Breast epithelium (tissue), 3 donors: Measurements from ENCODE around the gene ARHGEF1.

ENCODE experiments used
- CTCF ChIP-seq, 3 donors: fragments of 450-650 bp; IDR thresholded peaks; one replicate each; pipeline ENCODE4 v1.5.1; 2016 to 2017; ENCODE audit warnings: antibody characterized with exemption in 3 of 3, mild to moderate bottlenecking in 3 of 3, moderate library complexity in 3 of 3
- POLR2A ChIP-seq: fragments of 450-650 bp; IDR thresholded peaks from one replicate; pipeline ENCODE4 v1.6.1; 2016; ENCODE audit warnings: antibody characterized with exemption, mild to moderate bottlenecking, moderate library complexity
- POLR2AphosphoS5 ChIP-seq, 3 donors: sonication (generic); formaldehyde crosslinking; IDR thresholded peaks; one replicate each; pipeline ENCODE4 v1.6.1; 2017; ENCODE audit warnings: antibody characterized with exemption in 3 of 3

- TF ChIP-seq CTCF (IDR thresholded peaks at IDR 0.05) (no peak), POLR2A (no peak), POLR2AphosphoS5 (IDR thresholded peaks at IDR 0.05) (no peak)
Measured at GRCh38 chr19:41845051-41845590, 37.9 kb upstream of the ARHGEF1 start.
